GM12875 (cell line): ENCODE measurements around the gene MGAT3.
A peak's percentile ranks its signal among the peaks of the same experiment; 100 is the strongest.

ENCODE experiments used
- H3K4me3 ChIP-seq: one replicate; pipeline ENCODE4 v1.5.1; 2011; ENCODE audit warnings: low read depth, low read length, control low read depth
- CTCF ChIP-seq: IDR thresholded peaks from 2 replicates; pipeline ENCODE4 v1.5.1; 2011; ENCODE audit warnings: low read depth, mild to moderate bottlenecking, control low read depth, inconsistent platforms, low read length, moderate library complexity, borderline replicate concordance; ENCODE audit not compliant: insufficient read depth

Gene MGAT3

GRCh38 chr22:39514373-39514973 lies 57.7 kb downstream of the MGAT3 start:
- H3K4me3 ChIP-seq, result no peak overlapping the region
- peak; percentile 58 for TF ChIP-seq CTCF

GRCh38 chr22:39515266-39516050 lies 58.6 kb downstream of the MGAT3 start:
- TF ChIP-seq CTCF, result no peak
- H3K4me3 ChIP-seq, result no peak overlapping the region

- TF ChIP-seq CTCF, result no peak
- no peak overlapping the region for H3K4me3 ChIP-seq
Observed at GRCh38 chr22:39517470-39517869, 60.7 kb downstream of the MGAT3 start.

GRCh38 chr22:39518144-39518786 lies 61.5 kb downstream of the MGAT3 start:
- H3K4me3 ChIP-seq, result no peak overlapping the region
- TF ChIP-seq CTCF, result no peak

- peak overlapping the region; percentile 93 for H3K4me3 ChIP-seq
- no peak for TF ChIP-seq CTCF
Observed at GRCh38 chr22:39518996-39519680, 62.3 kb downstream of the MGAT3 start.

GRCh38 chr22:39519681-39520225 lies 62.9 kb downstream of the MGAT3 start:
- peak; percentile 24; the same call in 1 of the 2 replicates for TF ChIP-seq CTCF
- peak overlapping the region; percentile 93 for H3K4me3 ChIP-seq
